HFF-Myc (cell line): ENCODE results near the gene LRCH2.

Experiments
- DNase-seq: peaks from one replicate; pipeline ENCODE4 v3.0.0-alpha.2; 2011; ENCODE audit warnings: low read depth; ENCODE audit errors: extremely low read depth
- H3K4me3 ChIP-seq: replicated peaks from 2 replicates; pipeline ENCODE4 v1.5.1; 2011; ENCODE audit warnings: low read depth, mild to moderate bottlenecking, control low read depth, low read length
- TF ChIP-seq, protein P1 (sequence below): IDR thresholded peaks from 2 replicates; pipeline ENCODE4 v1.5.1; 2012; ENCODE audit warnings: mild to moderate bottlenecking, low read depth, low read length, control low read depth; ENCODE audit errors: missing control alignments

The LRCH2 gene

DNA sequence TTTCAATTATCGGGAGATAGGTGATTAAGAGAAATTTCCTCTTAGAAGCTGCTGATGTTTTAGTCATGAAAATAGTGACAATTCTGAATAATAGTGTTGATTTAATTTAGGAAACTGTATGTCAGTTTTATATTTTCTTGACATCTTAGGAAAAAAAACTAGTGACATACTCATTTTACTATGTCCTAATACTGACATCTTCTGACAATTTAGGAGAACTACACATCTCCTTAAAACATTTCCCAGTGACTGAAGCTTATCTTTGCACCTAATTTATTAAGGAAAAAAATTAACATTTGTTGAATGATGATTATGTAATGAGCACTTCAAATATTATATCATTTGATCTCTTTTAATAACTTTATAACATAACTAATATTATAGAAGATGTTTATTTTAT lies 86.7 kb downstream of the LRCH2 start:
- no peak overlapping the region for H3K4me3 ChIP-seq
- TF ChIP-seq, protein P1, sequence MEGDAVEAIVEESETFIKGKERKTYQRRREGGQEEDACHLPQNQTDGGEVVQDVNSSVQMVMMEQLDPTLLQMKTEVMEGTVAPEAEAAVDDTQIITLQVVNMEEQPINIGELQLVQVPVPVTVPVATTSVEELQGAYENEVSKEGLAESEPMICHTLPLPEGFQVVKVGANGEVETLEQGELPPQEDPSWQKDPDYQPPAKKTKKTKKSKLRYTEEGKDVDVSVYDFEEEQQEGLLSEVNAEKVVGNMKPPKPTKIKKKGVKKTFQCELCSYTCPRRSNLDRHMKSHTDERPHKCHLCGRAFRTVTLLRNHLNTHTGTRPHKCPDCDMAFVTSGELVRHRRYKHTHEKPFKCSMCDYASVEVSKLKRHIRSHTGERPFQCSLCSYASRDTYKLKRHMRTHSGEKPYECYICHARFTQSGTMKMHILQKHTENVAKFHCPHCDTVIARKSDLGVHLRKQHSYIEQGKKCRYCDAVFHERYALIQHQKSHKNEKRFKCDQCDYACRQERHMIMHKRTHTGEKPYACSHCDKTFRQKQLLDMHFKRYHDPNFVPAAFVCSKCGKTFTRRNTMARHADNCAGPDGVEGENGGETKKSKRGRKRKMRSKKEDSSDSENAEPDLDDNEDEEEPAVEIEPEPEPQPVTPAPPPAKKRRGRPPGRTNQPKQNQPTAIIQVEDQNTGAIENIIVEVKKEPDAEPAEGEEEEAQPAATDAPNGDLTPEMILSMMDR: no peak
- no peak for DNase-seq

DNA sequence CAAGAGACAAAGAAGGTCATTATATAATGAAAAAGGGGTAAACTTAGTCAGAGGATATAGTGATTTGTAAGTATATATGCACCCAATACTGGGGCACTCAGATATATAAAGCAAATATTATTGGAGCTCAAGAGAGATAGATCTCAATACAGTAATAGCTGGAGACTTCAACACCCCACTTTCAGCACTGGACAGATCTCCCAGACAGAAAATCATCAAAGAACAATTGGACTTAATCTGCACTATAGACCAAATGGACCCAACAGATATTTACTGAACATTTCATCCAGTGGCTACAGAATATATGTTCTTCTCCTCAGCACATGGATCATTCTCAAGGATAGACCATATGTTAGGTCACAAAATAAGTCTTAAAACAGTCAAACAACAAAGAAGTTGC lies 91.8 kb downstream of the LRCH2 start:
- no peak for DNase-seq
- TF ChIP-seq, protein P1: no peak
- no peak overlapping the region for H3K4me3 ChIP-seq

DNA sequence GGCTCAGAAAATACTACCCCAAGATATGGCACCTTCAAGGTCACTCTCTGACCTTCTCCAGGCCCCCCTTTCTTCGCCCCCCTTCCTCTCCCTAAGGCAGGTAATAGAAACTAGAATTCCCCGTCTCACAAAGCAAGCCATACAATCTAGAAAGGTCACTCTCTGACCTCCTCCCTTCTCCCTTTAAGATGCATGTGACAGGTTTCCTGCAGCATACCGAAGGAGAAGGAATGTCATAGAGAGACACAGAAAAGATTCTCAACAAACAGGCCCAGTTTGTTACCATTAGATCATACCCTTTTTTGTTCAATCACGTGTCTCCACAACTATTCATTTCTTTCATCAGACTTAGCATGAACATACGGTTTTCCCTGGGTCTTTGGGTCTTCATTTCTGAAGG lies 95.9 kb downstream of the LRCH2 start:
- DNase-seq: no peak
- TF ChIP-seq, protein P1: no peak
- H3K4me3 ChIP-seq: no peak overlapping the region

DNA sequence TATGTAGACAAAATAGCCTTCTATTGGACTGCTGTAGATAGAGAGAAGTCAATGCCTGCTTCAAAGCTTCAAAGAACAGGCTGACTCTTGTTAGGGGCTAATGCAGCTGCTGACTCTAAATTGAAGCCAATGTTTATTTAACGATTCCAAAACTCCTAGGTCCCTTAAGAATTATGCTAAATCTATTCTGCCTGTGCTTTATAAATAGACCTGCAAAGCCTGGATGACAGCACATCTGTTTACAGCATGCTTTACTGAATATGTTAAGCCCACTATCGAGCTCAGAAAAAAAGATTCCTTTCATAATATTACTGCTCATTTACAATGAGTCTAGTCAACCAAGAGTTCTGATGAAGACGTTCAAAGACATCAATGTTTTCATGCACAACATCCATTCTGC lies 99.5 kb downstream of the LRCH2 start:
- TF ChIP-seq, protein P1: no peak
- H3K4me3 ChIP-seq: no peak overlapping the region
- DNase-seq: no peak

DNA sequence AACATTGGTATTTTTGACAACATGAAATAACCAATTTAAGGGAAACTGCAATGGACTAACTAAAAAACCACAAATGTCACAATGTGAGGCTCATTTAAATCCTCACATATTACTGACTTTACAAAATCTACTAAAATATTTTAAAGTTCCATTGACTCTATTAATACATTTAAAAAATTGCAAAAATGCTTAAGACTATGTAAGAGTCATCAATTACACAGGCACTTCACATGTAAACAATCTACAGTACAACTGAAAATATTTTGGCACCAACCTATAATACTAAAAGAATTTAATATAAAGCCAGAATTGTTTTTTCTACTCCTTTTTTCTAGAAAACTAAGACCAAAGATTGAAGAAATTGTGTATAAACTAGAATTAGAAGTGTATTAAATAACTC lies 121.5 kb downstream of the LRCH2 start:
- TF ChIP-seq, protein P1: no peak
- no peak for DNase-seq

DNA sequence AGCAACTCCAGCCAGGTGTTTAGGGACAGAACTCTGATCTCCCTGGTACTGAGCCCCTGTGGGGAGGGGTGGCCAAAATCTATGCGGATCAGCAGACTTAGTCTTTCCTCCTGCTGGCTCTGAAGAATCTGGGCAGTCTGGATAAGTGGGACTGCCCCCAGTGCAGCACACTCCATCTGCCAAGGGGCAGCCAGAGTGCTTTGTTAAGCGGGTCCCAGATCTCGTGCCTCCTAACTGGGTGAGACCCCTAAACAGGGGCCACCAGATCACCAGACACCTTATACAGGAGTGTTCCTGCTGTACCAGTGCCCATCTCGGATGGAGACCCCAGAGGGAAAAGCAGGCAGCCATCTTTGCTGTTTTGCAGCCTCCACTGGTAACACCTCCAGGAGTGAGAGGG lies 135.0 kb downstream of the LRCH2 start:
- DNase-seq: no peak
- TF ChIP-seq, protein P1: no peak
- no peak overlapping the region for H3K4me3 ChIP-seq

More for the DNA sequence above, 121.5 kb downstream of the LRCH2 start:
- no peak overlapping the region for H3K4me3 ChIP-seq

DNA sequence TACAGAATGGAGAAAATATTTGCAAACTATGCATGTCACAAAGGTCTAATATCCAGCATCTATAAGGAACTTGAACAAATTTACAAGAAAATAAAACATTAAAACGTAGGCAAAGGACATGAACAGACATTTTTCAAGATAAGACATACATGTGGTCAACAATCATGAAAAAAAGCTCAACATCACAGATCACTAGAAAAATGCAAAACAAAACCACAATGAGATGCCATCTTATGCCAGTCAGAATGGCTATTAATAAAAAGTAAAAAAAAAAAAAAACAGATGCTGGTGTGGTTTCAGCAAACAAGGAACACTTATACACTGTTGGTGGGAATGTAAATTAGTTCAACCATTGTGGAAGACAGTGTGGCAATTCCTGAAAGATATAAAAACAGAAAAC lies 140.7 kb downstream of the LRCH2 start:
- no peak overlapping the region for H3K4me3 ChIP-seq
- DNase-seq: no peak
- TF ChIP-seq, protein P1: no peak
